HEK293 (cell line): Measurements from ENCODE around the gene MLLT6.
A peak's percentile ranks its signal among the peaks of the same experiment; 100 is the strongest.

ENCODE experiments used
- CTCF ChIA-PET: fragments of 350-600 bp; formaldehyde crosslinking; extraction: SDS; loops from one replicate; lab custom pipeline; 2021; ENCODE audit warnings: antibody characterized with exemption; lab: Yijun Ruan, JAX
- POLR2A ChIA-PET: fragments of 300-600 bp; formaldehyde crosslinking; extraction: SDS; loops from one replicate; lab custom pipeline; 2020; ENCODE audit warnings: antibody characterized with exemption, inconsistent platforms; lab: Yijun Ruan, JAX
- H3K27ac ChIP-seq: fragments of 200-500 bp; sonication (Bioruptor generic); 2 replicates; pipeline ENCODE4 v1.5.1; 2014; ENCODE audit warnings: low read depth, low read length, control low read depth, inconsistent platforms; ENCODE audit errors: extremely low read depth
- H3K36me3 ChIP-seq, 2 experiments: fragments of 200-500 bp in 1 of 2; sonication (Bioruptor generic) in 1 of 2; 1 replicate in 1 of 2; 2 replicates in 1 of 2; pipeline ENCODE4 v1.5.1; 2014 to 2017; ENCODE audit warnings: inconsistent platforms in 2 of 2, low read length in 2 of 2; ENCODE audit not compliant: control insufficient read depth in 2 of 2, insufficient read depth in 1 of 2
- H3K4me1 ChIP-seq: fragments of 200-500 bp; sonication (Bioruptor generic); 2 replicates; pipeline ENCODE4 v1.5.1; 2014; ENCODE audit warnings: mild to moderate bottlenecking, low read length, inconsistent platforms; ENCODE audit not compliant: control insufficient read depth, insufficient read depth
- H3K4me3 ChIP-seq: 2 replicates; pipeline ENCODE4 v1.5.1; 2011; ENCODE audit warnings: low read depth, mild to moderate bottlenecking, control low read depth, low read length, moderate library complexity
- H3K9me3 ChIP-seq: fragments of 200-500 bp; sonication (Bioruptor generic); 2 replicates; pipeline ENCODE4 v1.5.1; 2014; ENCODE audit warnings: low read depth, low read length, inconsistent platforms; ENCODE audit not compliant: control insufficient read depth, insufficient read depth
- EGR2 ChIP-seq: fragments of 450-650 bp; formaldehyde crosslinking; IDR thresholded peaks from 2 replicates; pipeline ENCODE4 v1.5.1; 2016; ENCODE audit warnings: low read depth, missing biosample characterization, missing genetic modification characterization
- IKZF3 ChIP-seq: fragments of 450-650 bp; IDR thresholded peaks from 2 replicates; pipeline ENCODE4 v1.5.0; 2018; ENCODE audit warnings: missing biosample characterization, mild to moderate bottlenecking, missing genetic modification characterization, moderate library complexity
- KLF17 ChIP-seq: fragments of 450-650 bp; formaldehyde crosslinking; IDR thresholded peaks from 2 replicates; pipeline ENCODE4 v1.5.1; 2016; ENCODE audit warnings: missing biosample characterization, missing genetic modification characterization
- KLF8 ChIP-seq: fragments of 450-650 bp; formaldehyde crosslinking; IDR thresholded peaks from 2 replicates; pipeline ENCODE4 v1.5.1; 2016; ENCODE audit warnings: missing biosample characterization, missing genetic modification characterization
- MEIS1 ChIP-seq: sonication (generic); formaldehyde crosslinking; IDR thresholded peaks from 2 replicates; pipeline ENCODE4 v1.8.1; 2022; ENCODE audit warnings: missing genetic modification reagents, mild to moderate bottlenecking, borderline replicate concordance
- PBX3 ChIP-seq: sonication (generic); formaldehyde crosslinking; IDR thresholded peaks from 2 replicates; pipeline ENCODE4 v1.8.1; 2022; ENCODE audit warnings: mild to moderate bottlenecking, moderate library complexity, missing genetic modification reagents
- ZBTB10 ChIP-seq: fragments of 450-650 bp; formaldehyde crosslinking; IDR thresholded peaks from 2 replicates; pipeline ENCODE4 v1.5.1; 2016; ENCODE audit warnings: missing biosample characterization, missing genetic modification characterization
- ZBTB20 ChIP-seq: fragments of 450-650 bp; formaldehyde crosslinking; IDR thresholded peaks from 2 replicates; pipeline ENCODE4 v1.5.1; 2016; ENCODE audit warnings: missing biosample characterization, missing genetic modification characterization
- ZBTB26 ChIP-seq: fragments of 450-650 bp; formaldehyde crosslinking; optimal IDR thresholded peaks from 2 replicates; pipeline ENCODE3; 2016; ENCODE audit warnings: missing biosample characterization, mild to moderate bottlenecking, missing genetic modification characterization
- ZBTB8A ChIP-seq: fragments of 450-650 bp; formaldehyde crosslinking; IDR thresholded peaks from 2 replicates; pipeline ENCODE4 v1.5.1; 2016; ENCODE audit warnings: missing biosample characterization, missing genetic modification characterization
- ZFP69B ChIP-seq: fragments of 450-650 bp; formaldehyde crosslinking; IDR thresholded peaks from 2 replicates; pipeline ENCODE4 v1.5.1; 2016; ENCODE audit warnings: missing biosample characterization, missing genetic modification characterization
- ZIC2 ChIP-seq: fragments of 450-650 bp; formaldehyde crosslinking; IDR thresholded peaks from 2 replicates; pipeline ENCODE4 v1.5.1; 2016; ENCODE audit warnings: missing biosample characterization, missing genetic modification characterization
- ZNF148 ChIP-seq: fragments of 450-650 bp; formaldehyde crosslinking; IDR thresholded peaks from 2 replicates; pipeline ENCODE4 v1.5.0; 2017; ENCODE audit warnings: missing biosample characterization, missing genetic modification characterization, borderline replicate concordance
- ZNF18 ChIP-seq: fragments of 450-650 bp; formaldehyde crosslinking; IDR thresholded peaks from 2 replicates; pipeline ENCODE4 v1.5.1; 2016; ENCODE audit warnings: missing biosample characterization, missing genetic modification characterization
- ZNF184 ChIP-seq: fragments of 450-650 bp; IDR thresholded peaks from 2 replicates; pipeline ENCODE4 v1.5.1; 2018; ENCODE audit warnings: missing biosample characterization, mild to moderate bottlenecking, missing genetic modification characterization
- ZNF266 ChIP-seq: fragments of 450-650 bp; formaldehyde crosslinking; IDR thresholded peaks from 2 replicates; pipeline ENCODE4 v1.5.1; 2016; ENCODE audit warnings: missing biosample characterization, missing genetic modification characterization, low read depth
- ZNF280C ChIP-seq: fragments of 450-650 bp; formaldehyde crosslinking; IDR thresholded peaks from 2 replicates; pipeline ENCODE4 v1.5.1; 2016; ENCODE audit warnings: missing biosample characterization, missing genetic modification characterization
- ZNF514 ChIP-seq: fragments of 450-650 bp; formaldehyde crosslinking; IDR thresholded peaks from 2 replicates; pipeline ENCODE4 v1.5.1; 2016; ENCODE audit warnings: missing biosample characterization, missing genetic modification characterization
- ZNF664 ChIP-seq: fragments of 450-650 bp; formaldehyde crosslinking; IDR thresholded peaks from 2 replicates; pipeline ENCODE4 v1.5.1; 2016; ENCODE audit warnings: missing biosample characterization, missing genetic modification characterization
- ZNF692 ChIP-seq: fragments of 450-650 bp; formaldehyde crosslinking; IDR thresholded peaks from 2 replicates; pipeline ENCODE4 v1.5.1; 2016; ENCODE audit warnings: missing biosample characterization, missing genetic modification characterization
- ZNF76 ChIP-seq: fragments of 450-650 bp; formaldehyde crosslinking; IDR thresholded peaks from 2 replicates; pipeline ENCODE4; 2016; ENCODE audit warnings: low read depth, missing biosample characterization, missing genetic modification characterization, borderline replicate concordance
- ZXDB ChIP-seq: fragments of 450-650 bp; formaldehyde crosslinking; IDR thresholded peaks from 2 replicates; pipeline ENCODE4 v1.5.1; 2016; ENCODE audit warnings: missing biosample characterization, missing genetic modification characterization

MLLT6 gene

GRCh38 chr17:38729886-38730525 lies 24.9 kb downstream of the MLLT6 start, which contains the start of gene CISD3:
TSS of gene CISD3 (plus strand) at chr17:38730341. CDS start at chr17:38730359, 18 bp downstream.
- peak within 1 kb of the TSS; percentile 67 for H3K4me3 ChIP-seq
- ChIA-PET POLR2A (interaction anchor here (0.7 to 2.3 kb wide), 11 partner anchors 11 to 53 kb away, joined by 3 to 18 read pairs (median 6); partner anchors contain the start of genes MLLT6 and PSMB3), CTCF (interaction anchor here (0.5 to 3.1 kb wide), 8 partner anchors 11 to 735 kb away, joined by 3 to 17 read pairs (median 4); no protein-coding TSS in a partner anchor)
- H3K27ac ChIP-seq = peak within 1 kb of the TSS; percentile 67
- peaks cover 10 to 42% of the 10 kb centered on the region in 2 experiments for H3K36me3 ChIP-seq
- H3K4me1 ChIP-seq = peaks cover 5% of the 10 kb centered on the region
- no peaks in the 10 kb centered on the region for H3K9me3 ChIP-seq
- TF ChIP-seq KLF8 (tag by site-specific recombination) = peak; percentile 43; the same call in 1 of the 2 replicates
- TF ChIP-seq IKZF3 (tag by site-specific recombination) = peak; percentile 41; the same call in 1 of the 2 replicates
- TF ChIP-seq ZXDB (tag by site-specific recombination) = no peak
- peak; percentile 34; the same call in 1 of the 2 replicates for TF ChIP-seq ZNF76
- TF ChIP-seq ZNF514 (tag by site-specific recombination) = no peak
- peak; percentile 74; the same call in 1 of the 2 replicates for TF ChIP-seq EGR2 (tag by site-specific recombination)
- TF ChIP-seq ZNF148 = no peak
- peak; percentile 31; the same call in 1 of the 2 replicates for TF ChIP-seq ZIC2 (tag by site-specific recombination)
- peak; percentile 93 for TF ChIP-seq ZNF692 (tag by site-specific recombination)
- peak; percentile 17; the same call in 1 of the 2 replicates for TF ChIP-seq ZBTB20 (tag by site-specific recombination)
- peak; percentile 78 for TF ChIP-seq PBX3
- peak; percentile 90 for TF ChIP-seq ZBTB8A (tag by site-specific recombination)
- no peak for TF ChIP-seq ZNF280C (tag by site-specific recombination)
- no peak for TF ChIP-seq KLF17 (tag by site-specific recombination)
- TF ChIP-seq ZNF266 (tag by site-specific recombination) = no peak
- TF ChIP-seq ZNF18 (tag by site-specific recombination) = no peak
- TF ChIP-seq MEIS1 (CRISPR knock-in tag) = peak; percentile 63; the same call in 1 of the 2 replicates
- 0 out of 2 replicates have a peak, but pooled peaks have one; percentile 49 for TF ChIP-seq ZBTB10 (tag by site-specific recombination)
- TF ChIP-seq ZBTB26 = peak; percentile 55
- no peak for TF ChIP-seq ZNF664
- no peak for TF ChIP-seq ZNF184 (tag by site-specific recombination)
- peak; percentile 91 for TF ChIP-seq ZFP69B (tag by site-specific recombination)
